ENCODE data around the gene PSME1. TPM values are rescaled to one million over a fixed set of nuclear protein-coding genes. Genes with fewer than 3 reads are reported as not detected.

The PSME1 gene
- total RNA-seq, 2 donors from 2014 or later = 68.6 to 108 TPM

- TF ChIP-seq CTCF (conservative IDR thresholded peaks at IDR 0.05) = no peak
- H3K27ac ChIP-seq (ENCODE audit: low read depth, low read length) = no peak overlapping the region
Measured at GRCh38 chr14:24185741-24186140, 49.7 kb downstream of the PSME1 start.

GRCh38 chr14:24186831-24187538 lies 51.0 kb downstream of the PSME1 start:
- 92 to 100% methylated on average over 4 to 10 of the region's 10 CpGs for WGBS, 2 experiments (ENCODE audit: insufficient coverage in 1 of 2, insufficient read length in 1 of 2)
- H3K9ac ChIP-seq (ENCODE audit: extremely low read depth, low read length, poor library complexity, severe bottlenecking) = no peak overlapping the region

More at GRCh38 chr14:24185741-24186140, 49.7 kb downstream of the PSME1 start:
- Histone ChIP-seq H3K4me1 (ENCODE audit: control insufficient read depth, insufficient read depth, low read length) (no peaks in the 10 kb centered on the region), H3K27me3 (ENCODE audit: control insufficient read depth, insufficient read depth, low read length, poor library complexity, severe bottlenecking) (no peaks in the 10 kb centered on the region), H3K9ac (ENCODE audit: extremely low read depth, low read length, poor library complexity, severe bottlenecking) (no peak overlapping the region), H3K4me3 (ENCODE audit: low read length) (no peak overlapping the region), H3K36me3 (ENCODE audit: control insufficient read depth, insufficient read depth, low read length) (peaks cover 65% of the 10 kb centered on the region), H3K9me3 (ENCODE audit: control insufficient read depth, low read length) (no peaks in the 10 kb centered on the region)
- Mint-ChIP-seq H3K9me3 (no peaks in the 10 kb centered on the region), H3K4me3 (no peak overlapping the region), H3K27me3 (ENCODE audit: insufficient read depth) (no peaks in the 10 kb centered on the region), H3K27ac (no peak overlapping the region), H3K4me1 (peaks cover 6% of the 10 kb centered on the region), H3K36me3 (ENCODE audit: low read depth) (peaks cover 43% of the 10 kb centered on the region)
- 94 to 97% methylated on average over 10 to 11 of the region's 11 CpGs for WGBS, 2 experiments (ENCODE audit: insufficient coverage in 1 of 2, insufficient read length in 1 of 2)
- no peak for DNase-seq

GRCh38 chr14:24187539-24187915 lies 51.5 kb downstream of the PSME1 start:
- Histone ChIP-seq H3K9me3 (ENCODE audit: control insufficient read depth, low read length) (no peaks in the 10 kb centered on the region), H3K4me1 (ENCODE audit: control insufficient read depth, insufficient read depth, low read length) (no peaks in the 10 kb centered on the region), H3K27me3 (ENCODE audit: control insufficient read depth, insufficient read depth, low read length, poor library complexity, severe bottlenecking) (no peaks in the 10 kb centered on the region), H3K27ac (ENCODE audit: low read depth, low read length) (no peak overlapping the region), H3K36me3 (ENCODE audit: control insufficient read depth, insufficient read depth, low read length) (peaks cover 73% of the 10 kb centered on the region), H3K9ac (ENCODE audit: extremely low read depth, low read length, poor library complexity, severe bottlenecking) (no peak overlapping the region), H3K4me3 (ENCODE audit: low read length) (peak overlapping the region; percentile 89)
- Mint-ChIP-seq H3K27ac (no peak overlapping the region), H3K36me3 (ENCODE audit: low read depth) (peaks cover 53% of the 10 kb centered on the region), H3K9me3 (no peaks in the 10 kb centered on the region), H3K4me3 (peak overlapping the region; percentile 89), H3K27me3 (ENCODE audit: insufficient read depth) (no peaks in the 10 kb centered on the region), H3K4me1 (peaks cover 6% of the 10 kb centered on the region)
- TF ChIP-seq CTCF (conservative IDR thresholded peaks at IDR 0.05) = no peak
- 88 to 89% methylated on average over 1 to 2 of the region's 2 CpGs for WGBS, 2 experiments (ENCODE audit: insufficient coverage in 1 of 2, insufficient read length in 1 of 2)
- DNase-seq = no peak

More at GRCh38 chr14:24186831-24187538, 51.0 kb downstream of the PSME1 start:
- no peaks in the 10 kb centered on the region for H3K9me3 ChIP-seq (ENCODE audit: control insufficient read depth, low read length)
- no peak for DNase-seq
- H3K4me1 ChIP-seq (ENCODE audit: control insufficient read depth, insufficient read depth, low read length) = no peaks in the 10 kb centered on the region
- H3K36me3 Mint-ChIP-seq (ENCODE audit: low read depth) = peaks cover 49% of the 10 kb centered on the region
- H3K4me3 ChIP-seq (ENCODE audit: low read length) = no peak overlapping the region
- no peak for TF ChIP-seq CTCF (conservative IDR thresholded peaks at IDR 0.05)
- H3K36me3 ChIP-seq (ENCODE audit: control insufficient read depth, insufficient read depth, low read length) = peaks cover 68% of the 10 kb centered on the region
- peaks cover 6% of the 10 kb centered on the region for H3K4me1 Mint-ChIP-seq
- H3K4me3 Mint-ChIP-seq = peak overlapping the region; percentile 89
- H3K27me3 ChIP-seq (ENCODE audit: control insufficient read depth, insufficient read depth, low read length, poor library complexity, severe bottlenecking) = no peaks in the 10 kb centered on the region
- no peak overlapping the region for H3K27ac Mint-ChIP-seq
- no peaks in the 10 kb centered on the region for H3K27me3 Mint-ChIP-seq (ENCODE audit: insufficient read depth)
- no peak overlapping the region for H3K27ac ChIP-seq (ENCODE audit: low read depth, low read length)
- H3K9me3 Mint-ChIP-seq = no peaks in the 10 kb centered on the region

Small RNA genes lying within 50 kb of the gene (microRNA-seq; reads per million reads assigned to microRNA genes)
- gene MIR7703 (ENCODE audit: borderline microRNAs expressed) = not detected

Other genes with a start within 250 kb of the PSME1 start
- gene DHRS4, start 182.4 kb upstream of the PSME1 start, total RNA-seq = 10 to 100 TPM; 18.3 to 20.9 TPM
- 10 to 100 TPM; 16.7 to 17.3 TPM for gene DHRS4L2, start 147.3 kb upstream of the PSME1 start, total RNA-seq
- 1 to 10 TPM; 2.1 to 4.4 TPM for gene CARMIL3, start 84.2 kb upstream of the PSME1 start, total RNA-seq
- gene CPNE6, start 64.6 kb upstream of the PSME1 start, total RNA-seq = not detected
- 10 to 100 TPM; 37.7 to 42.8 TPM for gene PCK2, start 41.9 kb upstream of the PSME1 start, total RNA-seq
- 10 to 100 TPM; 71.1 to 72.2 TPM for gene DCAF11, start 21.4 kb upstream of the PSME1 start, total RNA-seq
- gene NRL, start 21.2 kb upstream of the PSME1 start, total RNA-seq = 1 to 10 TPM; 1.9 TPM
- 1 to 10 TPM in 1 of 2 donors, not detected in 1; 1.1 TPM for gene FITM1, start 5.5 kb upstream of the PSME1 start, total RNA-seq
- 10 to 100 TPM; 34.0 to 39.5 TPM for gene EMC9, start 5.4 kb downstream of the PSME1 start, total RNA-seq
- gene PSME2, start 10.4 kb downstream of the PSME1 start, total RNA-seq = 100 to 1,000 TPM; 106 to 112 TPM
- gene RNF31, start 11.3 kb downstream of the PSME1 start, total RNA-seq = 10 to 100 TPM; 75.5 to 82.9 TPM
- 10 to 100 TPM; 13.6 to 26.9 TPM for gene IRF9, start 25.1 kb downstream of the PSME1 start, total RNA-seq
- 10 to 100 TPM; 60.3 to 98.3 TPM for gene REC8, start 35.9 kb downstream of the PSME1 start, total RNA-seq
- 10 to 100 TPM; 56.3 to 67.4 TPM for gene IPO4, start 52.6 kb downstream of the PSME1 start, total RNA-seq
- gene TM9SF1, start 59.2 kb downstream of the PSME1 start, total RNA-seq = 10 to 100 TPM; 37.4 to 40.8 TPM
- under 1 TPM; 0.38 to 0.51 TPM for gene TSSK4, start 69.5 kb downstream of the PSME1 start, total RNA-seq
- 10 to 100 TPM; 38.8 to 44.3 TPM for gene CHMP4A, start 77.3 kb downstream of the PSME1 start, total RNA-seq
- 10 to 100 TPM; 21.0 to 25.0 TPM for gene MDP1, start 79.9 kb downstream of the PSME1 start, total RNA-seq
- 100 to 1,000 TPM; 210 to 267 TPM for gene NEDD8, start 96.2 kb downstream of the PSME1 start, total RNA-seq
- gene GMPR2, start 96.7 kb downstream of the PSME1 start, total RNA-seq = 10 to 100 TPM; 56.1 to 63.1 TPM
- gene TINF2, start 106.4 kb downstream of the PSME1 start, total RNA-seq = 10 to 100 TPM; 43.4 to 43.5 TPM
- gene TGM1, start 127.0 kb downstream of the PSME1 start, total RNA-seq = 1 to 10 TPM; 1.6 to 3.4 TPM
- 10 to 100 TPM; 20.2 to 20.5 TPM for gene RABGGTA, start 135.4 kb downstream of the PSME1 start, total RNA-seq
- gene DHRS1, start 163.6 kb downstream of the PSME1 start, total RNA-seq = 10 to 100 TPM; 21.2 to 22.5 TPM
- 10 to 100 TPM; 31.1 to 32.0 TPM for gene NOP9, start 163.7 kb downstream of the PSME1 start, total RNA-seq
- gene CIDEB, start 171.8 kb downstream of the PSME1 start, total RNA-seq = 1 to 10 TPM in 1 of 2 donors, under 1 TPM in 1; 0.97 to 3.1 TPM
- 1 to 10 TPM; 7.4 to 9.5 TPM for gene LTB4R2, start 173.9 kb downstream of the PSME1 start, total RNA-seq
- gene LTB4R, start 175.3 kb downstream of the PSME1 start, total RNA-seq = 1 to 10 TPM; 6.4 to 6.6 TPM
- not detected for gene ADCY4, start 198.9 kb downstream of the PSME1 start, total RNA-seq
- gene RIPK3, start 203.8 kb downstream of the PSME1 start, total RNA-seq = not detected
- gene NFATC4, start 232.0 kb downstream of the PSME1 start, total RNA-seq = 10 to 100 TPM; 24.8 to 34.1 TPM

All from endodermal cell (in vitro differentiated cells).